Measurements from ENCODE around the gene VPS13D. TPM values are rescaled to one million over a fixed set of nuclear protein-coding genes. Genes with fewer than 3 reads are reported as not detected.
A peak's percentile ranks its signal among the peaks of the same experiment; 100 is the strongest.

Gene VPS13D
- total RNA-seq, 4 donors from 2014 or later: 33.2 to 115 (median 56.5) TPM

- DNase-seq: no peak
- H3K4me1 ChIP-seq: peaks cover 21 to 37% of the 10 kb centered on the region in 2 donors
- peak overlapping the region; percentile 76 to 80 for H3K27ac ChIP-seq
- no peaks in the 10 kb centered on the region for H3K36me3 ChIP-seq
- TF ChIP-seq, protein P1, sequence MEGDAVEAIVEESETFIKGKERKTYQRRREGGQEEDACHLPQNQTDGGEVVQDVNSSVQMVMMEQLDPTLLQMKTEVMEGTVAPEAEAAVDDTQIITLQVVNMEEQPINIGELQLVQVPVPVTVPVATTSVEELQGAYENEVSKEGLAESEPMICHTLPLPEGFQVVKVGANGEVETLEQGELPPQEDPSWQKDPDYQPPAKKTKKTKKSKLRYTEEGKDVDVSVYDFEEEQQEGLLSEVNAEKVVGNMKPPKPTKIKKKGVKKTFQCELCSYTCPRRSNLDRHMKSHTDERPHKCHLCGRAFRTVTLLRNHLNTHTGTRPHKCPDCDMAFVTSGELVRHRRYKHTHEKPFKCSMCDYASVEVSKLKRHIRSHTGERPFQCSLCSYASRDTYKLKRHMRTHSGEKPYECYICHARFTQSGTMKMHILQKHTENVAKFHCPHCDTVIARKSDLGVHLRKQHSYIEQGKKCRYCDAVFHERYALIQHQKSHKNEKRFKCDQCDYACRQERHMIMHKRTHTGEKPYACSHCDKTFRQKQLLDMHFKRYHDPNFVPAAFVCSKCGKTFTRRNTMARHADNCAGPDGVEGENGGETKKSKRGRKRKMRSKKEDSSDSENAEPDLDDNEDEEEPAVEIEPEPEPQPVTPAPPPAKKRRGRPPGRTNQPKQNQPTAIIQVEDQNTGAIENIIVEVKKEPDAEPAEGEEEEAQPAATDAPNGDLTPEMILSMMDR (IDR thresholded peaks at IDR 0.05): no peak
- no peak for TF ChIP-seq POLR2A (IDR thresholded peaks at IDR 0.05)
- H3K9me3 ChIP-seq: no peaks in the 10 kb centered on the region
- H3K4me3 ChIP-seq: no peak overlapping the region
- no peaks in the 10 kb centered on the region for H3K27me3 ChIP-seq
- intact Hi-C loops (cut with DNase I; ENCODE audit: low total_unique reads): loop anchor here (2.0 kb wide), 1 partner anchor 71 kb away; no protein-coding TSS in a partner anchor
Measured at GRCh38 chr1:12477314-12477713, 247.5 kb downstream of the VPS13D start.

DNA sequence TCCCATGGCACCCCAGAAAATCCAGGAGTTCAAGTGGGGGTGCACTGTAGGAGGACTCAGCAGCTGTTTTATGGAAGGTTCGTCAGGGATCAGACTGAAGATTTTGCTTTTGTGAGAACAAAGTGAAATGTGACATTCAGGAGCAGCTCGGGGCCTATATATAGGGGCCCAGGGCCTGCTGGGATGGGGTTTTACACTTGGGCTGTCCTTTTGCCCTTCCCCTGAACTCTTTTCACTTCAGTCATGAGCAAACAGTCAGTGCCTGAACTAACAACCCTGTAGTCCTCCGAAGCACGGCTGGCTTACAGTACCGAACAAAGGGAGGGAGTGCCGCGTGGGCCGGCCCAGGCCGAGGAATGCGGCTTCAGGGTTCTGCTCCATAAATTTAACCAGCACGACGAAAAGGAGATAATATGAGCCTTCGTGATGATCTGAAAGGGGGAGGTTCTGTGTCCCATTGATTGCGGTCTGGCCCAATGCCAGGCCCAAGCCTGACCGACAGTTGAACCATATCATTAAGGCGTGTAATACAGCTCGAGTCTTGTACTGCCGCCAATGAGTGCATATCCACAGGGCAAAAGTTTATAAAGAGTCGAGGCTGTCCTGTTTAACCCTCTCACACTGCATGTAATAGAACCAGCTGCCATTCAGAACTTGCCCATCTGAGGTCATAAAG, 248.2 kb downstream of the VPS13D start:
- intact Hi-C loops (cut with DNase I; ENCODE audit: low total_unique reads): loop anchor here (2.0 kb wide), 1 partner anchor 71 kb away; no protein-coding TSS in a partner anchor
- H3K4me3 ChIP-seq: no peak overlapping the region
- H3K9me3 ChIP-seq: no peaks in the 10 kb centered on the region
- H3K27me3 ChIP-seq: no peaks in the 10 kb centered on the region
- H3K4me1 ChIP-seq: peaks cover 21 to 35% of the 10 kb centered on the region in 2 donors
- TF ChIP-seq, protein P1 (IDR thresholded peaks at IDR 0.05): no peak
- peak overlapping the region; percentile 76 to 80 for H3K27ac ChIP-seq
- DNase-seq: peak; percentile 79 to 89
- H3K36me3 ChIP-seq: no peaks in the 10 kb centered on the region

DNA sequence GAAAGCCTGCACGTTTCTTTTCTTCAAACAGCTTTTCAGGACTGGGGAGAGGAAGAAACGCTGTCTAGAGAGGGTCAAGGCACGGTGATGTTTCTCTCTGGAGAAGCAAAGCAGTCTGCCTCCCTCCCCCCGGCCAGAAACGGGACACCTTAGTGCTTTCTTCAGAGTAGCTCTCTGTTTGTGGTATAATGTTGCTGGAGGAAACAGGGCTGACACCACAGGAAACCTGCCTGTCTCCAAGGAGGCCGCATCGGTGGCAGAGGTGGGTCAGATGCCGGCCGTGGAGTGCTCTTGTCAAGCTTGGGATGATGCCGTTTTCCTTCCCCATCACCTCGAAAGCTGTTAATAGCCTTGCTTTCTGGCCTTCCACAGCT, 248.8 kb downstream of the VPS13D start:
- H3K4me1 ChIP-seq: peaks cover 20 to 31% of the 10 kb centered on the region in 2 donors
- intact Hi-C loops (cut with DNase I; ENCODE audit: low total_unique reads): no loop called here
- H3K9me3 ChIP-seq: no peaks in the 10 kb centered on the region
- H3K36me3 ChIP-seq: no peaks in the 10 kb centered on the region
- DNase-seq: peak; percentile 34 to 44
- H3K4me3 ChIP-seq: no peak overlapping the region
- no peaks in the 10 kb centered on the region for H3K27me3 ChIP-seq
- peak overlapping the region; percentile 76 to 80 for H3K27ac ChIP-seq
- no peak for TF ChIP-seq POLR2A (IDR thresholded peaks at IDR 0.05)
- TF ChIP-seq, protein P1 (IDR thresholded peaks at IDR 0.05): no peak

DNA sequence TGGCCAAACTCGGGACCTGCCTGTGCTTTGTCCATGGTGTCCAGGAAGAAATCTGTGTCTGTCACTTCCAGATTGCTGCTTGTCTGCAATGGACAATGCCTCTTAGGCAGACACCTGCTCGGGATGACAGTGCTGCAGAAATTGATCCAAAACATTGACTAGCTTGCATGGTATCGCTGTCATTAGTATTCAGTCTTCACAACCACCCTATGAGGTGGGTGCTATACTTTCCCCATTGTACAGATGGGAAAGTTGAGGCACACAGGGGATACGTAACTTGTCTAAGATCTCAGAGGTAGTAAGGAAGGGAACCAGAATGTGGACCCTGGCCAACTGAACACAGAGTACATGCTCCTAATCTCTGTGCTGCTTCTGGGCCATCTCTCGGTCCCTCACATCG, 249.5 kb downstream of the VPS13D start:
- Histone ChIP-seq H3K4me3 (no peak overlapping the region), H3K4me1 (peaks cover 17 to 25% of the 10 kb centered on the region in 2 donors), H3K9me3 (no peaks in the 10 kb centered on the region), H3K27me3 (no peaks in the 10 kb centered on the region), H3K36me3 (no peaks in the 10 kb centered on the region), H3K27ac (peak overlapping the region; percentile 76 to 80)
- intact Hi-C loops (cut with DNase I; ENCODE audit: low total_unique reads): no loop called here
- DNase-seq: no peak
- TF ChIP-seq, protein P1 (IDR thresholded peaks at IDR 0.05): no peak

- H3K9me3 ChIP-seq: no peaks in the 10 kb centered on the region
- no peaks in the 10 kb centered on the region for H3K36me3 ChIP-seq
- no peak for DNase-seq
- intact Hi-C loops (cut with DNase I; ENCODE audit: low total_unique reads): no loop called here
- TF ChIP-seq POLR2A (IDR thresholded peaks at IDR 0.05): no peak
- TF ChIP-seq, protein P1 (IDR thresholded peaks at IDR 0.05): no peak
- no peaks in the 10 kb centered on the region for H3K27me3 ChIP-seq
- peak overlapping the region in 1 of 2 donors; percentile 62 for H3K27ac ChIP-seq
- peaks cover 11 to 17% of the 10 kb centered on the region in 2 donors for H3K4me1 ChIP-seq
- no peak overlapping the region for H3K4me3 ChIP-seq
Measured at GRCh38 chr1:12480041-12480440, 250.2 kb downstream of the VPS13D start.

Data from uterus (tissue), 4 donors.